Measurements from ENCODE around the gene PRPF38B. TPM values are rescaled to one million over a fixed set of nuclear protein-coding genes. Genes with fewer than 3 reads are reported as not detected.

PRPF38B gene
- total RNA-seq, 1 donor from 2014 or later = 54.7 TPM

DNA sequence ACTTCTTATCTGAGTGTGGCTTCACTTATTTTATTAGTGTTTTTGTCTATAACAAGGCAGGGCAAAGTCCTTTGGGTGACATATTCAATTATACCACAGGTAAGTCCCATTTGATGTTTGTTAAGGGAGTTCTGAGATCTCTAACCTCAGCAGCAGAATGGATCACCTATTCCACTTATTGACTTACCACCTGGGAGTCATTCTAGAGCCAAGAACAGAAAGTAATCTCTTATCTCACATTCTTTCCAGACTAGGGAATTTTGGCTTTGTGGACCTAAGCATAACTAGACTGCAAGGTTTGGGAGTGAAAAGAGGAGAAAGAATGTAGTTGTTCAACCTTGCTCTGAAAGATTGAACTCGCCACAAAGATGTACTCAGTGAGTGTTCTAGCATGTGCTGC, 33.8 kb downstream of the PRPF38B start:
- Mint-ChIP-seq H3K9me3 (ENCODE audit: low read depth) (no peaks in the 10 kb centered on the region), H3K27me3 (no peaks in the 10 kb centered on the region), H3K4me3 (ENCODE audit: low read depth) (no peak overlapping the region), H3K27ac (peak overlapping the region; percentile 49), H3K36me3 (ENCODE audit: insufficient read depth) (no peaks in the 10 kb centered on the region), H3K4me1 (ENCODE audit: low read depth) (peaks cover 2% of the 10 kb centered on the region)
- no peak for DNase-seq (ENCODE audit: low spot score, unreplicated experiment)
- TF ChIP-seq, protein P1, sequence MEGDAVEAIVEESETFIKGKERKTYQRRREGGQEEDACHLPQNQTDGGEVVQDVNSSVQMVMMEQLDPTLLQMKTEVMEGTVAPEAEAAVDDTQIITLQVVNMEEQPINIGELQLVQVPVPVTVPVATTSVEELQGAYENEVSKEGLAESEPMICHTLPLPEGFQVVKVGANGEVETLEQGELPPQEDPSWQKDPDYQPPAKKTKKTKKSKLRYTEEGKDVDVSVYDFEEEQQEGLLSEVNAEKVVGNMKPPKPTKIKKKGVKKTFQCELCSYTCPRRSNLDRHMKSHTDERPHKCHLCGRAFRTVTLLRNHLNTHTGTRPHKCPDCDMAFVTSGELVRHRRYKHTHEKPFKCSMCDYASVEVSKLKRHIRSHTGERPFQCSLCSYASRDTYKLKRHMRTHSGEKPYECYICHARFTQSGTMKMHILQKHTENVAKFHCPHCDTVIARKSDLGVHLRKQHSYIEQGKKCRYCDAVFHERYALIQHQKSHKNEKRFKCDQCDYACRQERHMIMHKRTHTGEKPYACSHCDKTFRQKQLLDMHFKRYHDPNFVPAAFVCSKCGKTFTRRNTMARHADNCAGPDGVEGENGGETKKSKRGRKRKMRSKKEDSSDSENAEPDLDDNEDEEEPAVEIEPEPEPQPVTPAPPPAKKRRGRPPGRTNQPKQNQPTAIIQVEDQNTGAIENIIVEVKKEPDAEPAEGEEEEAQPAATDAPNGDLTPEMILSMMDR (IDR thresholded peaks at IDR 0.05; ENCODE audit: unreplicated experiment) = no peak

DNA sequence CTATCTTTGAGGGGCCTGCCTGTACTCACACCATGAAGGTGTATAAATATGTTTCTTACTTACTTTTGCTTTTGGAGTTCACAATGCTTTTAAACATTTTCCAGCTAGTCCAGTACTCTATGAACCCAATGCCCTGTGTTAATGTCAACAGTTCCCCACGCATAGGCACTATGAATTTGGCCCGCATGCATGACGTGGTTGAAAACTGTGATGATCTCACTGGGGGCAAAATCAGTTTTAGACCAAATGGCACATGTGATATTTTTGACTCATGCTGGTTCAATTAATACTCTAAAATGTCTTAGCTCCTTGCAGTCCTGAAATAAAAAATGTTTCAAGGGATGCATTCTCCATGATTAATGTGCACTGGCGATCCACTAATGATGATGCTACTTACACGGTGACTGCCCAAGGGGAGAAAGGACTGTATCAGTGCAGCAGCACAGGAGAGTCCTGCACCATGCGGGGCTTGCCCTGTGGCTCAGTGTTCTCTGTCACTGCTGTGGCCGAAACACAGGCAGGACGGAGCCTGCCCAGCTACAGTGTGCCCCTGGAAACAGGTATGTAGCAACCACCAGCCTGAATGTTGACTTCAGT, 36.3 kb downstream of the PRPF38B start:
- Mint-ChIP-seq H3K9me3 (ENCODE audit: low read depth) (no peaks in the 10 kb centered on the region), H3K27me3 (no peaks in the 10 kb centered on the region), H3K36me3 (ENCODE audit: insufficient read depth) (no peaks in the 10 kb centered on the region), H3K27ac (no peak overlapping the region), H3K4me1 (ENCODE audit: low read depth) (peaks cover 2% of the 10 kb centered on the region), H3K4me3 (ENCODE audit: low read depth) (no peak overlapping the region)
- TF ChIP-seq, protein P1 (IDR thresholded peaks at IDR 0.05; ENCODE audit: unreplicated experiment) = no peak
- DNase-seq (ENCODE audit: low spot score, unreplicated experiment) = no peak

DNA sequence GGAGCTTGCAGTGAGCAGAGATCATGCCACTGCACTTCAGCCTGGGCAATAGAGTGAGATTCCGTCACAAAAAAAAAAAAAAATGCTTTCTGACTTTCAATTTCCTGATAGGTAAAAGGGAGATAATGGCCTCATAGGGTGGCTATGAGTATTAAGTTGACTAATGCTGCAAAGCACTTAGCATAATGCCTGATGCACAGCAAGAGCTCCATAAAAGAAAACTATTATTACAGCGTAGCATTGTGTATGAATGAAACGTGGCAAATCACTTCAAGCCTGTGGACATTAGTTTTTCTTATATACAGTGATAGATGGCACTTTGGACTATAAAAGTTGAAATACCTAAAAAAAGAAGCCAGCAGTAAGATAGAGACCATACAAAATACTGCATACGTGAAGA, 37.4 kb downstream of the PRPF38B start:
- Mint-ChIP-seq H3K36me3 (ENCODE audit: insufficient read depth) (no peaks in the 10 kb centered on the region), H3K27me3 (no peaks in the 10 kb centered on the region), H3K4me1 (ENCODE audit: low read depth) (peaks cover 2% of the 10 kb centered on the region), H3K27ac (no peak overlapping the region), H3K4me3 (ENCODE audit: low read depth) (no peak overlapping the region), H3K9me3 (ENCODE audit: low read depth) (no peaks in the 10 kb centered on the region)
- no peak for DNase-seq (ENCODE audit: low spot score, unreplicated experiment)
- TF ChIP-seq, protein P1 (IDR thresholded peaks at IDR 0.05; ENCODE audit: unreplicated experiment) = no peak

DNA sequence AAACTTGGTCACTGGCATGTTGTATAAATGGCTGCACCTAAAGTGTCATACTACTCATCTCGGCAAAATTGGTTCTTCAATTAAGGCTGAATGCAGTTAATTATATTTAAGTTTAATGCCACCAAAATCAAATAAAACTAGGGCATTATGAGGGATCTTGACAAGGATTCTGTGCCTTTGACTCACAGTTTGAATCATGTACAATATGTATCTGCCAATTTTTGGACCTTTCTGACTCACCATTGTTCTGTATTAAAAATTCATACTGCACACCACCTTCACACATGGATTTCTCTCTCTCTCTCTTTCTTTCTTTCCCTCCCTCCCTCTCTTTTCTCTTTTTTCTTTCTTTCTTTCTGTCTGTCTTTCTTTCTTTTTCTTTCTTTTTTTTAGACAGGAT, 40.3 kb downstream of the PRPF38B start:
- TF ChIP-seq, protein P1 (IDR thresholded peaks at IDR 0.05; ENCODE audit: unreplicated experiment) = no peak
- Mint-ChIP-seq H3K27ac (no peak overlapping the region), H3K4me1 (ENCODE audit: low read depth) (peaks cover 2% of the 10 kb centered on the region), H3K9me3 (ENCODE audit: low read depth) (no peaks in the 10 kb centered on the region), H3K36me3 (ENCODE audit: insufficient read depth) (no peaks in the 10 kb centered on the region), H3K4me3 (ENCODE audit: low read depth) (no peak overlapping the region), H3K27me3 (peaks cover 3% of the 10 kb centered on the region)
- DNase-seq (ENCODE audit: low spot score, unreplicated experiment) = no peak

DNA sequence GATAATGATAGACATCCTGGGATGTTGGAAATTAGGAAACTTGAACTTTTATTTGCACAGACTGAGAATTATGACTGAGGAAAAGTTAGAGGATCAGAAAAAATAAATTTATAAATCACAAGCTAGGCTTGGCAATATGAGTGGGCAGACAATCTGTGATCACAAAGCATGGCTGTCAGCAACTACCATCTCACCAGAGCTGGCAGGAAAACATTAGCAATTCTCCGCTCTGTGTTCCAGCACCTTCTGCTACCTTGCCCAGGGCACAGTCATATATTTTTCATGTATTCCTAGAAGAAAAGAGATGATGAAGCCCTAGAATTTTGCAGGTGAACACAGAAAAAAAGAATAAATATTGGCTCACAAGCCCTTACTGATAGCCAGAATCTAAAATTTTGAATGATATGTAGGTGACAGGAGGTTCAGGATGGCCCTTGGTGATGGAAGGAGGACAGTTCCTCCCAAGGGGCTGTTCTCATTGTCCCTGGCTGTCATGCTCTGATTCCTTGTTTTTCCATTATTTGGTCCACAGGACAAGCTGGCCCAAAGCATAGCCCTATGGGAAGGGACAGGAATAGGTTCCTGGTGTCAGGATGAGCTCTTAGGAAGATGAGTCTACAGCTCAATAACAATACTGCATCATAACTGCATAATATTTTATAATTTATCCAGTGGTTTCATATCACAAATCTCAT, 42.2 kb downstream of the PRPF38B start:
- TF ChIP-seq, protein P1 (IDR thresholded peaks at IDR 0.05; ENCODE audit: unreplicated experiment) = no peak
- no peak for DNase-seq (ENCODE audit: low spot score, unreplicated experiment)
- H3K36me3 Mint-ChIP-seq (ENCODE audit: insufficient read depth) = no peaks in the 10 kb centered on the region
- H3K27me3 Mint-ChIP-seq = peaks cover 3% of the 10 kb centered on the region
- H3K4me3 Mint-ChIP-seq (ENCODE audit: low read depth) = no peak overlapping the region
- no peak overlapping the region for H3K27ac Mint-ChIP-seq
- peaks cover 2% of the 10 kb centered on the region for H3K4me1 Mint-ChIP-seq (ENCODE audit: low read depth)
- H3K9me3 Mint-ChIP-seq (ENCODE audit: low read depth) = no peaks in the 10 kb centered on the region

Measured in progenitor cell of endocrine pancreas (in vitro differentiated cells).